Esophagus mucosa (tissue), 1 donor: ENCODE results near the gene MTUS2. TPM values are rescaled to one million over a fixed set of nuclear protein-coding genes. Genes with fewer than 3 reads are reported as not detected.

ENCODE experiments used
- ATAC-seq: fragments of 200-7000 bp; cut with Tn5 transposase; one replicate; pipeline ENCODE4 v1.9.1; 2020
- total RNA-seq: library from RNA; stranded (reverse); gene quantifications from one replicate; pipeline ENCODE4 v1.2.4, GENCODE V29; 2023
- donor health status: DM: yes; HTN: yes; CAD: no.

The MTUS2 gene
- total RNA-seq, 1 donor from 2014 or later: 0.12 TPM

DNA sequence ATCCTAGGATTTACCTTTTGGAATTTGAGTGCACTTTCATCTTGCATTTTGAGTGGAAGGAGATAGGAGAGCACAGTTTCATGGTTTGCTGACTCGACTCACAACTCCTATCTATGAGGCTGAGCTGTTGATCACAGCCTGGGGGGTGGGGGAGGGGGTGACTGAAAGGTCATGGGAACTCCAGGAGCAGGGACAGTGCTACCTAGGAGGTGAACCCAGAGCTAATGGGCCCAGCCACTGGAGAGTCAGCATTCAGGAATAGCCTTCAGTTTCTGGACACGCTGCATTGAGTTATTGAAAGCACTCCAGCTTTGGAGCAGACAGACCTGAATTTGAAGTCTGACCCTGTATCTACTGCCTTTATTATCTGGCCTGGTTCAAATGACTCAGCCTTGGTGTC lies 435.4 kb downstream of the MTUS2 start:
- ATAC-seq: no peak

DNA sequence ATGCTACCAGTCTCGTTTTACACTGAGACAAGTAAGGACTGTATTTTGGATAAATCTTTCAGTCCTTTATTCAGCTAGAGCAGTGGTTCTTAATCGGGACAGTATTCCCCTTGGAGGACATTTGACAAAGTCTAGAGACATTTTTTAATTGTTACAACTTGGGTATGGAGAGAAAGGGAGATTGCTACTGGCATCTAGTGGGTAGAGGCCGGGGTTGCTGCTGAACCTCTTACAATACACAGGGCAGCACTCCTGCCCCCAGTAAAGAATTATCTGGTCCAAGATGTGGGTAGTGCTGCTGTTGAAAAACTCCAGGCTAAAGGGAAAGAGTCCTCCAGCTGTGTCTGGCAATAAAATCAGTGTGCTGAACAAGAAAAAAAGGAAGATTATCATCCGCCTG lies 440.5 kb downstream of the MTUS2 start:
- no peak for ATAC-seq

DNA sequence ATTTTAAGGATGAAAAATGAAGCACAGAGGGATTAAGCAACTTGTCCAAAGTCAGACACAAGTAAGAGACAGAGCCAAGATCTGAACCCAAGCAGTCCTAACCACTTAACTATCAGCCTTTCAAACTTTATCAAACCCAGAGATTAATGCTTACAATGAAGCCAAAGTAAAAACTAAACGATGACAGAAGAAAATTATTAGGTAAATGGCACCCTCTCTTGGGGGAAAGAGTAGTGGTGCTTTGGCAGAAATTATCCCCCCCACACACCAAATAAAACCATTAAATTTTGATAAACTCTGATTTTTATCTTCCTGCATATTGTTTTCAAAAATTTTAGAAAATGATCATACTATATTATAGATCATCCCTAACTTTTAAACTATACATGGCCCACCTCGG lies 446.1 kb downstream of the MTUS2 start:
- ATAC-seq: no peak

DNA sequence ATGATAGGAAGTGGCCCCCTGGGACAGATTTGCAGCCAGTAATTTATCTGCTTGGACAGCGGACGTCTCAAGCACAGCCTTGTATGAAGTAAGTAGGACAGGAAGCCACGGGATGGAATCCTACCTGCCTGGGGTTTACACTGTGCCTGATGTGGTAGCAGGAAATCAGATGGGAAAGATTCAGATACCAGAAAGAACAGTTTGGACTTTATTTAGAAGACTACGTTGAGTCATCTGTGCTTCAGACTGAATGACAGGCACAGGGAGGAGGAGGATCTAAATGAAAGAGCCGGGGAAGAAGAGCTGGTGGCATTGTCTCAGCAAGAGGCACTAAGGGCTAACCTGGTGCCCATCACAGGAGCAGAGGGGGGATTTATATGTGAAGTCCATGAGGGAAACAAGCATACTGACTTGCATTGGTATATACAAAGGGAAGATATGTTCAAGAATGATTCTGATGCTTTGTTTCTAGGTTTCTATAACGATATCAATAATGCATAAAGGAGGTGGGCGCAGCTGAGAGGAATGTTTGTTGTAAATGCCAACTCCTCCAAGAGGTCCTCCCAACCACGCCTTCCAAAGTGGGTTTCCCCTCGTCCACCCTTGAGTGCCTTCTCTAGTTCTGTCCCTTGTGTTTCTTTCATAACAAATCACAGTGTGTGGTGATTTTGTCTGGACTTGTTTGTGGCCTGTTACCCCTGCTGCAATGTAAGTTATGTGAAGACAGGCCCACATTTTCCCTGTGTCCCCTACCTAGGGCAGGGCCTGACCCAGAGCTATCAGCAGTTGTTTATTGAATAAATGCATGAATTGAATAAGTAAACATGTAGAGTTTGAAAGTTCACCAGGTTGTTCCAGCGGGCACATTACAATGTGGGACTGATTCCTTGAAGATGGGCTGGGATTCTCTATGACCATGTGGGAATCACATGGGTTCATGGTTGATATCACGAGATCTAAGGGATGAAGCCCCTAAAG lies 446.9 kb downstream of the MTUS2 start:
- ATAC-seq: no peak

DNA sequence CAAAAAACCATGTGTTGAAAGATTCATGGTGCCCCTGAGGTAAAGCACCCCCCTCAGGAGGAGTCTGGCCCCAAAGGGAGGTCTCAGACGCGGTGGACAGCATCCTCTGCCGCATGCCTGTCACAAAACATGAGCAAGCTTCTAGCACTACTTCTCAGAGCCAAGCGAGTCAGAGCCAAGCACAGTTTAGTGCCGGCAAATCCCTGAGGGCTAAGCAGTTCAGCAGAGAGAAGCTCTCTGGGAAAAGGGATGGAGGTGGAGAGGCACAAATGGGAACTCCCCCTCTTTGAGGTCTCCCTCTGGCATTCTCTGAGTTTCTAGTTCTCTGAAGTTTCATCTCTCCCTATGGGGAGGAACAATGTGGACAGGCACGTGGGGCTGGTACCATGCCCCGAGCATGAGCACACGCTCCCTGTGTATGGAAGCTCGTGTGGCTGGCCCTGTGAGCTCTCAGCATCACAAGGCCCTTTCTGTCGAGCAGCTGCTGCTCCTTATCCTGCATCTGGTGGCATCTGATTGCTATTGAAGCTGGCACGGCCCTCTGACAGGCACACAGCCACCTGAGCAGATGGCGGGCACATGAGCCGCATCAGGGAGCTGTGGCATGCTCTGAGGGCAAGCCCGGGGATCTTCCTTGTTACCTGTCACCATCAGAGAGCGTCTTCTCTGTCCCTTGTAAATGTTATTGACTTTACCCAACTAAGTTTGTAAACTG lies 450.3 kb downstream of the MTUS2 start:
- ATAC-seq: no peak

DNA sequence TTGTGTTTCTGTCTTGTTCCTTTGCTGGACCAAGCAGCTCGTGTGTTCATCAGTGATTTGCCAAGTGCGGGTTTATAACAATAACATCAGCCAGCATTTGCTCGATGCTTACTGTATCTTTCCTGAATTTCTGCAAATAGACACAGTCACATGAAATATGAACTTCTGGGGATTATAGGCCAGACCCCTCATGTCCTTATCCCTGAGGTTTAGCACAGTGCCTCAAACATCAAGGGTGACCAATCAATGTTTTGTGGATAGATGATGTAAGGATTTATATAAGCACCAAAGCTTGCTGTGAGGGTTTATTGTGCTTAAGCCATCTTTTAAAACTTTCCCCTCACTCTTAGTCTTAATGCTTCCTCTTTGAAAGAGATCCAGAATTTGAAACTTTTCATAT lies 451.5 kb downstream of the MTUS2 start:
- no peak for ATAC-seq

DNA sequence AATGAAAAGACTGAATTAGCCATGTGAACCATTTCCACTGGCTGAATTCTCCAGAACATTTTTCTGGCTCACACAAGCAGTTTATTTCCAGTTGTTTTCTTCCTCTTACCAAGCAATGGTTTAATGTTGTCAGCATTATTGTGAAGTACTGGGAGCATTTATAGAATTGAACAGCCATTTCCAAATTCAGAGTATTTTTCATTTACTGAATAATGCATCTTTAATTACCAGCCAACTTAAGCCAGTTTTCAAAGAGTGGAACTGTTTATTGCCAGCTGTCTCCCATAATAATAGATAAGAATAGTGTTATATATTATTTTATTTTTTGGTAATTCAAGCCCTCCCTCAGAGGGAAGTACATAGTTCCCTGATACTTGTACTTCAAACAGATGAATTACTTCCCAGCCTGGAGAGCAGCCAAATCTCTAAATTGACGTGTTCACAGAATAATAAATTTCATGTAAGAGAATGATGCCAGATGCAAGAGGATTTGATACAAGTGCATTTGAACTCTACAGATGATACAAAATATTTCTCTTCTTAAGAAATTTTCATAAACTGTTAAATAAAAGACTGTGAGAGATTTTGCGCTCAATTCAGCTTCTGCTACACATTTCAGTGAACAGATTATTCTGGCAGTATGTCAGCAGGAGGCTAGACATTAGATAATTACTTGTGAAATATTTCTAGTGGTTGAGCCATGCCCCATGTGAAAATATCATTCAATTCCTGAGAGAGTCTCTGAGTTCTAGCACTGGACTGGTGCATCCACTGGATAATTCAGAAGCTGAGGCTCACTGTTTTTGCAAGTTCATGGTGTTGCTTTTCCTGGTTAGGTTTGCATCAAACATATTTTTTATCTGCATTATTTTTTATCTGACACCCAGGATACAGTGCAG lies 459.5 kb downstream of the MTUS2 start:
- ATAC-seq: no peak

DNA sequence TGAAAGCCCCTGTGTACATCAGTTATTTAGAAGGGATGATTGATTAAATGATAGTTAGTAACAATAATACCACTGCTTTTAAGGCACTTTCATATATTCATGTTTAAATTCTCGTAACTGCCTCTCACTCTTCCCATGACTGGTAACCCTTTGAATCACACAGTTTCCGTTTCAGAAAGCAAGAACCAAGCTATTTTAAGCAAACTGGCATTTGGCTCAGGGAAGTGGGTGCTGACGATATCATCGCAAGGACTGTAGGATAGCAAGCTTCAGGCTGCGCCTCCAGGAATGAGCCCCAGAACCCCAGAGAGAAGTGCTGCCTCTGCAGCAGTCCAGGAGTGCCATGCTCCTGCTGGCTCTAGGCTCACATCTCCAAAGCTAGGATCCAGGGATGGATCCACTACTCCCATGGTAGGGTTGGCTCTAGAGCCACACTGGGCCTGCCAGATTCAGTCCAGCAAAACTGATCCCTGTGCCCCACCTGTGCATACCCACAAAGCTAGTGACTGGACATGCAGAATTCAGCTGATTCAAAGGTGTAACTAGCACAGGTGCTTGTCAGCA lies 461.9 kb downstream of the MTUS2 start:
- ATAC-seq: no peak

DNA sequence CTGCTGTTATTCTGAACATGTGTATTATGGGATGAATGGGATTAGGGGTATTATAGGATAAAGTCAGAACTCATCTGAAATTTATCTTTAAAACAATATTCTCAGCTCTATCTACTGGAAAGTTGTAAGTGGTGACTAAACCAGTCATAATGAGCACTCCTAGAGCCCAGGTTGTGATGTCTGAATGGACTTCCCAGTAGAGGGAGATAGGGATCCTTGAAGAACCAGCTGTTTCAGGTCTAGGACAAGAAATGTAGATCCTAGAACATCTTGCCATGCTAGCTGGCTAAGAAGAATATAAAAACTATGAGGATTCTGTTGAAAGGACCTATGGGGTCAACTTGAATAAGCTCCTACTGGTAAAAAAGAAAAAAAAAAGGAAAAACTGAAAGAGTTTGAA lies 464.6 kb downstream of the MTUS2 start:
- ATAC-seq: no peak

DNA sequence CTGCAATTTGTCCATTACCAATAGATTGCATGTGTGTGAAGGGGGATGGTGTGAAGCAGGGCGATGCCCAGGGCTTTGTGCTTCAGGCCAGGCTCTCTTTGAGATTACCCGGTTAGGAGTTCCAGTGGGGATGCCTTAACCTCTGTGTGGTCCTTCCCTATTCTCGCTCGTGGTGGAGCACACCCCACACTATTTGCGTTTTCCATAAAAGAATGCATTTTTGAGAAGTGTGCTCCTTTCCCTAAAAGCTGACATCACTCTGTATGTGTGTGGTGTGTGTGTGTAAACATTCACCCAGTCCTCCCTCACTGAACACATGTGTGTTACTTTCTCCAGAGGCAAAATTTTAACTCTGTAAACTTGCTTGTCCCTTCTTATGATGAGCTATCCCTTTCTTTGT lies 467.1 kb downstream of the MTUS2 start:
- no peak for ATAC-seq

DNA sequence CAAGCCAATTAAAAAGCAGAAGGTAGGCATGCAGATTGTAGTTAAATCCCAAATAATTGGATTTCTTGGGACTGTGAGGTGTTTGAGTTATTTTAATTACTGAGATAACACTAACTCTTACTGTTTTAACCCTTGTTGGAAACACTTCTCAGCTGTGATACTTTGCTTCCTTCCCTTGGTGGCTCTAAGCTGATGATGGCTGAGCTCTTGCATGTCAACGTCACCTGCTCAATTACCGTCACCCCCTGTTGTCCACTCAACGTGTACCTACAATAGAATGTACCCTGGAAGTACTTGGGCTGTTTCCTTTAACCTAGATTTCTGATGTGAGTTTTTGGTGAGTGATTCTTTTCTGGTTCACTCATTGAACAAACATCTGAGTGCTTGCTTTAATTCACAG lies 471.9 kb downstream of the MTUS2 start:
- no peak for ATAC-seq

DNA sequence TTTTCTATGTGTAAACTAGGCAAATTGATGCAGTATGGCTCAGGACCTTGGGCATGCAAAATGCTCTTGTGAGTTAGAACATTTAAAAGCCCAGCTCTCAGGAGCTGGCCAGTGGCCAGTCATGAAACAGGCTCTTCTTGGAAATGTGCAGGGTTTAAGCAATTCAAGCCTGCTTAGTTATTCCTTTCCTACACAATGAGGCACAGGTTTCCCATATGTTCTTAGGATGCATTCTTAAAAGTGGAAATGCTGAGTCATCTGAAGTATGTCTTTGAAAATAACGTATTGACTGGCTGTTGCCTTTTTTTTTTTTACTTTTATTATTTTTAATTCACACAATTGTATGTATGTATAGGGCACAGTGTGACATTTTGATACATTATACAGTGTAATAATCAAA lies 474.7 kb downstream of the MTUS2 start:
- ATAC-seq: no peak

DNA sequence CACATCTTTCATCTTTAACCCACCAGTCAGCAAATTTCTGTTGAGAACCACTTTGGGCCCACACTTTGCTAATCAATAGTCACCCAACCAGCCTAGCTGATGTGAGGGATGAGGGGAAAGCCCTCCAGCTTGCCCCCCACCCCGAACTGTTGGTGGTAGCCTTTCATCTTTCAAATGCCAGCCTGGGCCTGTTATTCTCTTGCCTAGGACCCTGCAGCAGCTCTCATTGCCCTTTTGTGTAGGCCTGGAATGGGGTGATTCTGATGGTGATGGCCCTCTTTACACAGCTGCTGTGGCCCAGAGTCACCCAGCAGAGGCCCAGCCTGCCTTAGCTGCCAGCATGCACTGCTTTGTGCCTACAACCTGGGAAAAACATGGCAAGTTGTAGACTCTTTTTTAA lies 480.9 kb downstream of the MTUS2 start:
- no peak for ATAC-seq

DNA sequence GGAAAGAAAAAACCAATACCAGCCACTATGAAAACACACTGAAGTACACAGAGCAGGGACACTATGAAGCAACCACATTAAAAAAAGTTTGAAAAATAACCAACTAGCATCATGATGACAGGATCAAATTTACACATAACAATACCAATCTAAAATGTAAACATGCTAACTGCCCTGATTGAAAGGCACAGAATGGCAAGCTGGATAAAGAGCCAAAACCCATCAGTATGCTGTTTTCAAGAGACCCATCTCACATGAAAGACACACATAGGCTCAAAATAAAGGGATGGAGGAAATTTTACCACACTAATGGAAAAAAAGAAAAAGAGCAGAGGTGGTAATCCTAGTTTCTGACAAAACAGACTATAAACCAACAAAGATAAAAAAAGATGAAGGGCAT lies 484.0 kb downstream of the MTUS2 start:
- no peak for ATAC-seq

DNA sequence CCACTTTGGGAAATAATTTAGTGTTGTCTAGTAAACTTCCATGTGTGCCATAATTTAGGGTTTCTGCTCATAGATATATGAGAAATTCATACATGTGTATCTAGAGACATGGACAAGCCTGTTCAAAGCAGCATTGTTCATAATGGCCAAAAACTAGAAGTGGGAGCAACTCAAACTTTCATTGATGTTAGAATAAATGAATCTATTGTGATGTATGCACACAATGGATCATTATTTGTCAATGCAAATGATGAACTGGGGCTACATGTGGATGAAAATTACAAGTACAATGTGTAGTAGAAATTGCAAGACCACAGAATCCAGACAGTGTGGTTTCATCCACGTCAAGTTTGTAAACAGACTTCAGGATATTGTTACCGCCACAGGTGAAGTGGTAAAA lies 490.7 kb downstream of the MTUS2 start:
- ATAC-seq: no peak

DNA sequence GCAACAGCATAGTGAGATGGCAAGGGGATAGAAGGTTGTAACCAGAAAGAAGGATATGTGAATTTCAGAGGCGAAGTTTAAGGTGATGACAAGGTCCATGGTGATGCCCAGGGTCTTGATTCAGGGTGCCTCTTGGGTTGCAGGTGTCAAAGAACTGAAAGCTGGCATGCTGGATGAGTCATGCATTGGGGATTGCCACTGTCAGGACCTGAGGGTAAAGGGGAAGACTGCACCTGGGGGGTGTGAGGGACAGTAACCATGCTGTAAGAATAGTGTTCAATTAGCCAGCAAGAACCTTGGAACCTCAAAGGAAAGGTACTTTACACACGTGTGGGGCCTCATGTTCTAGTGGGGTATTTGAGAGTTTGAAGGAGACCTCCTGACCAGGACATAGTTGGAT lies 495.7 kb downstream of the MTUS2 start:
- no peak for ATAC-seq

DNA sequence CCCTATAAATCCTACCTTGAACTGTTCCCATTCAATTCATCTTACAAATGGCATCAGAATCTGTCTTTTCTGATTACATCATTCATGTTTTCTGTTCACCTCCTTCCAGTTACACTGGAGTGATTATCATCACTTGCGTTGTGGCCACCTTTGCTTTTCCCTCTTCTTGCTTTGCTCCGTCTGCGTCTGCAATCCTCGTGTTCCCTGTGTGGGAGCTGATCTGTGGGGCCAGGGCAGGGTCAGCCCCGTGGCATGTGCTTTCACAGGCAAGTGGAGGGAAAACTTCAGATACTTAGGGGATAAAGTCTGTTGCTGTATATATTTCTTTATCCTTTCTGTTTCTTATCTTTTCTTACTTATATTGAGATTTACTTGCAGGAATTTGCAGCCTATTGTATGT lies 497.7 kb downstream of the MTUS2 start:
- ATAC-seq: no peak

DNA sequence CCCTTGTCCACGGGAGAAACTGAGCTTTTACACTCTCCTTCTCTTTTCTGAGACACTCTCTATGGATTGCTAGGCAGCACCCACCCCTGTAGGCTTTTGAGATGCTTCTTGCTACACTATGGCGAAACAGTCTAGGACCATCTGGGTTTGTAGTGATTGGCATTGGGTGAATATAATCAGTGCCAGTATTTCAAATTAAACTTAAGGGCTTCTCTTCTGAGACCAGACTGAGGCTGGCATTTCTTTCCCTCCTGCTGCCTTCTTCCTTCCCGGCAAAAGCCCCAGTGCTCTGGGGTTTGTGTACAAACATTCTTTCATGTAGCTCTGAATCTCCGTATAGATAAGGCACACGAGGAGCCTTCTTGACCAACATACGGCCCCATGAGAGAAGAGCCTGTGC lies 498.6 kb downstream of the MTUS2 start:
- no peak for ATAC-seq

DNA sequence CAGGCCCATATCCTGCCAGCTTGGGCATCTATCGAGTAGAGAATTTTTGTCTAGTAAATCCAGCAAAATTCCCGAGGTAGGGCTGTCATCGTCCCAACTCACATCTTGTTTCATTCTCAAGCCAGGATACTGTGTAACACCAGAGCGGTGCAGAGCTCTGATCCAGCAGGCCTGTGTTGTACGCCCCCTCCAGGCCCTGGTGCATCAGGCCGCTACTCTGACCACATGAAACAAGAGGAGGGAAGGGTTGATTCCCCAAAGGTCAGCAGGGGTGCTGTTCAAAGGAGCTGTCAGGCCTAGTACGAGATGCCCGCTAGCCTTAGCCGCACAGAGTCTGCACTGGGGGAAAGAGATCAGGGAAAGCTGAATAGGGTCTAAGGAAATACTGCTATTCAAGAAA lies 499.3 kb downstream of the MTUS2 start:
- ATAC-seq: no peak

DNA sequence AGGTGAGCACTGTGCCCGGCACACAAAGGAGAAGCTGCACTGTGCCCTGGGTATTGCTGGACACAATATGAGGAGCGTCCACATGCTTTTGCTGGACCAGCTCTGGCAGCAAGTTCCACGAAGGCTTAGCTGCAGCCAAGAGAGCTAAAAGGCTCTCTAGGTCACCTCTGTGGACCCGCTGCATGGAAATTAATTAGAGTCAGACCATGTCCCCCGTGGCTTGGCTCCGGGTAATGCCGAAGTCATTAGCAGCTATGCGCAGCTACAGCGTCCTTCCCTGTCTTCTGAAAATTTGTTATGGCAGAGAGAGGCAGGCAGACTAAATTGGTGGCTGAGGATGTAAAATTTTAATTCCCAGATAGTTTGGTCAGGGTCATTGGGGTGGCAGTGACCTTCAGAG lies 503.8 kb downstream of the MTUS2 start:
- ATAC-seq: no peak

DNA sequence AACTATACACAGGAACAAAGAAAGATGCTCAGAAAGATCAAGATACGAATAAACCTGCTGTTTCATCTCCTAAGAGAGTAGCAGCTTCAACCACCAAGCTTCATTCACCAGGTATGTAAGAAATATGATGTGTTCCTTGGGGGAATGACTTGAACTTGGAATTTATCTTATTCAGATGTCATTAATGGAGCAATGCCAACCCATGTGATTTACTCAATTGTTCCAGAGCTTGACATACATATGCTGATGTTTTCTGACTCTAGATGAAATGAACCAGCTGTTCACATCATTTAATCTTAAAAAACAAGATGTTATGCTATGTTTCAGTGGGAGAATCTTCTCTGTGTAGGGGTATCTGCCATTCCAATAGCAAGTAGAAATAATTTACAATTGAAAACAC lies 504.5 kb downstream of the MTUS2 start:
- no peak for ATAC-seq

DNA sequence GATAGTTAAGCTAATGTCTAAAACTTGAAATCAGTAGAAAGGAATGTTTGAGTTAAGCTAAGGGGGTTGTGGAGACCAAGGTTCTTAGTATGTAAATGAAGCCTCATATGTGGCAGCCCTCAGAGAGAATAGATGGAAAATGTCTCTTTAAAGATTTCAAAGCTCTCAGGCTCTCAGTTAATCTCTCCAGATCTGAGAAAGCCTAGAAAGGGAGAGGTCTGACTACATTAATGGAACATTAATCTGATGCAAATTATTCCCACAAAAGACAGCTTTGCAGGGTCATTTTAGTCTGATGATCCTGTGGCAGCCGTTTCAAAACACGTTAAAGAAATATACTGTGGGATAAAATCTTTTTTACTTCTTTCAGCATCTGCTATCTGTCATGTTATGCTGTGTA lies 508.4 kb downstream of the MTUS2 start:
- no peak for ATAC-seq

DNA sequence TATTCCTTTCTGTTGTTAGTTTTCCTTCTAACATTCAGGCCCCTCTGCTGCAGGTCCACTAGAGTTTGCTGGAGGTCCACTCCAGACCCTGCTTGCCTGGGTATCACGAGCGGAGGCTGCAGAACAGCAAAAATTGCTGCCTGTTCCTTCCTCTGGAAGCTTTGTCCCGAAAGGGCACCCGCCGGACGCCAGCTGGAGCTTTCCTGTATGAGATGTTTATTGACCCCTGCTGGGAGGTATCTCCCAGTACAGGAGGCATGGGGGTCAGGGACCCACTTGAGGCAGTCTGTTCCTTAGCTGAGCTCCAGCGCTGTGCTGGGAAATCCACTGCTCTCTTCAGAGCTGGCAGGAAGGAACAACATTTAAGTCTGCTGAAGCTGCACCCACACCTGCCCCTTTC lies 516.2 kb downstream of the MTUS2 start:
- no peak for ATAC-seq
